HepG2 (cell line): ENCODE data around the gene CFL1. TPM values are rescaled to one million over a fixed set of nuclear protein-coding genes. Genes with fewer than 3 reads are reported as not detected.

Experiments used
- ATAC-seq: fragments of 200-7000 bp; cut with Tn5 transposase; 3 replicates; pipeline ENCODE4 v1.9.1; 2020; ENCODE audit warnings: mild to moderate bottlenecking, moderate library complexity
- BruUV-seq: library from RNA; stranded (reverse); fragments of 400-500 nt; replicated peaks from 2 replicates; lab custom pipeline; 2021; lab: Mats Ljungman, UMichigan
- CTCF ChIA-PET: fragments of 300-600 bp; formaldehyde crosslinking; extraction: SDS; loops from one replicate; lab custom pipeline; 2021; ENCODE audit warnings: low total read pairs, inconsistent platforms, low intra/inter-chr PET ratio; lab: Yijun Ruan, JAX
- POLR2A ChIA-PET: fragments of 350-600 bp; sonication (Branson Sonifier 250); formaldehyde crosslinking; loops from one replicate; lab custom pipeline; 2020; ENCODE audit warnings: antibody characterized with exemption, inconsistent platforms; lab: Yijun Ruan, JAX
- DNase-seq: peaks from one replicate; pipeline ENCODE4 v3.0.0-alpha.2; 2015; ENCODE audit warnings: low spot score
- FAIRE-seq: peaks from 3 replicates; lab custom pipeline; 2011; peaks lifted over from hg19 to GRCh38; lab: Jason Lieb, UNC
- H2AFZ ChIP-seq: one replicate; pipeline ENCODE4 v1.6.1; 2011; ENCODE audit warnings: low read length, inconsistent platforms
- H3K27ac ChIP-seq: fragments of 300-600 bp; 3 replicates; pipeline ENCODE4 v1.8.0; 2011; ENCODE audit warnings: mixed run types, mild to moderate bottlenecking, mixed read lengths, low read length, inconsistent platforms; ENCODE audit not compliant: insufficient read depth; ENCODE audit errors: extremely low read length
- H3K27me3 ChIP-seq, 2 experiments: fragments of 200-600 bp in 1 of 2; 2 replicates in 1 of 2; 3 replicates in 1 of 2; pipeline versions ENCODE4 v1.6.0 to v1.8.0; 2011; ENCODE audit warnings: low read length in 2 of 2, mild to moderate bottlenecking in 2 of 2, moderate library complexity in 2 of 2, inconsistent platforms in 1 of 2; ENCODE audit not compliant: insufficient read depth in 2 of 2, control insufficient read depth in 1 of 2
- H3K36me3 ChIP-seq, 2 experiments: fragments of 200-600 bp in 1 of 2; replicated peaks in 1 of 2; 2 replicates in 1 of 2; 3 replicates in 1 of 2; pipeline versions ENCODE4 v1.5.1 to v1.8.0; 2011; ENCODE audit warnings: low read length in 2 of 2, inconsistent platforms in 1 of 2; ENCODE audit not compliant: insufficient read depth in 2 of 2, control insufficient read depth in 1 of 2
- H3K4me1 ChIP-seq: 2 replicates; pipeline ENCODE4 v1.5.1; 2012; ENCODE audit warnings: low read length, inconsistent platforms; ENCODE audit not compliant: insufficient read depth
- H3K4me2 ChIP-seq: 2 replicates; pipeline ENCODE4 v1.6.0; 2011; ENCODE audit warnings: low read depth, low read length, inconsistent platforms
- H3K4me3 ChIP-seq, 3 experiments: fragments of 200-600 bp in 1 of 3; sonication (generic), shearing (Covaris generic) in 1 of 3; replicated peaks in 1 of 3; 2 replicates each; pipeline ENCODE4 v1.5.1; 2011 to 2016; ENCODE audit warnings: low read length in 3 of 3, inconsistent platforms in 2 of 3, low read depth in 2 of 3, mild to moderate bottlenecking in 2 of 3, control low read depth in 1 of 3, mixed read lengths in 1 of 3; ENCODE audit not compliant: insufficient read depth in 1 of 3
- H3K79me2 ChIP-seq: one replicate; pipeline ENCODE4 v1.6.1; 2011; ENCODE audit warnings: low read length, inconsistent platforms; ENCODE audit not compliant: insufficient read depth
- H3K9ac ChIP-seq: 2 replicates; pipeline ENCODE4 v1.6.0; 2011; ENCODE audit warnings: mild to moderate bottlenecking, low read depth, low read length, inconsistent platforms; ENCODE audit not compliant: insufficient read depth
- H3K9me3 ChIP-seq: 2 replicates; pipeline ENCODE4 v1.5.1; 2012; ENCODE audit warnings: mild to moderate bottlenecking, low read length
- H4K20me1 ChIP-seq: 2 replicates; pipeline ENCODE4 v1.6.0; 2011; ENCODE audit warnings: inconsistent platforms, mild to moderate bottlenecking, low read length, moderate library complexity; ENCODE audit not compliant: insufficient read depth
- KLF9 ChIP-seq: IDR thresholded peaks from 2 replicates; pipeline ENCODE4 v1.6.1; 2016; ENCODE audit warnings: low read depth
- PAWR ChIP-seq: sonication (generic); formaldehyde crosslinking; IDR thresholded peaks from 2 replicates; pipeline ENCODE4 v1.4.0; 2020; ENCODE audit warnings: missing genetic modification reagents, mild to moderate bottlenecking, borderline replicate concordance
- TCF12 ChIP-seq, 2 experiments: fragments of 450-650 bp in 1 of 2; sonication (generic) in 1 of 2; formaldehyde crosslinking in 1 of 2; IDR thresholded peaks; 2 replicates each; pipeline versions ENCODE4 v1.6.1 to v1.8.0; 2017 to 2022; ENCODE audit warnings: antibody characterized with exemption in 1 of 2, mild to moderate bottlenecking in 1 of 2, missing genetic modification reagents in 1 of 2, moderate library complexity in 1 of 2
- TMF1 ChIP-seq: sonication (generic); formaldehyde crosslinking; IDR thresholded peaks from 2 replicates; pipeline ENCODE4 v1.8.1; 2022; ENCODE audit warnings: low read depth, missing genetic modification reagents
- U2AF1 ChIP-seq: fragments of 200-400 bp; formaldehyde crosslinking; optimal IDR thresholded peaks from 2 replicates; pipeline ENCODE3; 2017; ENCODE audit warnings: mild to moderate bottlenecking, low read depth, low read length
- ZNF264 ChIP-seq: sonication (generic); formaldehyde crosslinking; IDR thresholded peaks from 2 replicates; pipeline ENCODE4 v1.4.0; 2020; ENCODE audit warnings: missing genetic modification reagents
- ZNF451 ChIP-seq: sonication (generic); formaldehyde crosslinking; IDR thresholded peaks from 2 replicates; pipeline ENCODE4 v1.5.0; 2020; ENCODE audit warnings: mild to moderate bottlenecking, missing genetic modification reagents
- WGBS: methylation state at CpG from one replicate; pipeline ENCODE4 v1.1.6; 2017; ENCODE audit warnings: low lambda C conversion rate; 5-methylcytosine and 5-hydroxymethylcytosine counted together
- in situ Hi-C: cut with HindIII; loops from 2 replicates; pipeline ENCODE4 v1.10.0; 2017; ENCODE audit warnings: low pct_unique_long_range_greater_than_20kb; ENCODE audit not compliant: extremely low pct_ligation_motif_present
- intact Hi-C: fragments of 100-400 bp; cut with micrococcal nuclease; formaldehyde crosslinking; loops from one replicate; pipeline ENCODE4 v1.10.0; 2022; ENCODE audit not compliant: unreplicated experiment
- polyA plus RNA-seq, 8 experiments: library from polyadenylated mRNA; depleted of rRNA in 3 of 8; stranded (reverse) in 7 of 8; unstranded in 1 of 8; fragments of >200 nt; fragmentation: Illumina TruSeq in 4 of 8; extraction: Trizol in 4 of 8; gene quantifications; 2 replicates each; pipeline versions ENCODE4 v1.2.1 to v1.2.3, GENCODE V29; 2011 to 2016; ENCODE audit warnings: low read depth in 4 of 8, missing spikeins in 1 of 8, mixed read lengths in 1 of 8; ENCODE audit not compliant: insufficient read depth in 1 of 8
- total RNA-seq, 5 experiments: library from RNA; depleted of rRNA; stranded (reverse); fragments of >200 nt; fragmentation: Illumina TruSeq; extraction: Trizol; gene quantifications; 2 replicates each; pipeline ENCODE4 v1.2.3, GENCODE V29; 2016; ENCODE audit warnings: low read depth in 1 of 5
- TF ChIP-seq, protein P1 (sequence below): sonication (generic); formaldehyde crosslinking; conservative IDR thresholded peaks from 2 replicates; pipeline ENCODE4 v1.4.0; 2020; ENCODE audit warnings: missing genetic modification reagents

Gene CFL1
- total and polyA plus RNA-seq, 2 of the 13 experiments (the other 11 are each of a cell fraction or from before 2014, with no cell fraction given) = 379 to 383 TPM

DNA sequence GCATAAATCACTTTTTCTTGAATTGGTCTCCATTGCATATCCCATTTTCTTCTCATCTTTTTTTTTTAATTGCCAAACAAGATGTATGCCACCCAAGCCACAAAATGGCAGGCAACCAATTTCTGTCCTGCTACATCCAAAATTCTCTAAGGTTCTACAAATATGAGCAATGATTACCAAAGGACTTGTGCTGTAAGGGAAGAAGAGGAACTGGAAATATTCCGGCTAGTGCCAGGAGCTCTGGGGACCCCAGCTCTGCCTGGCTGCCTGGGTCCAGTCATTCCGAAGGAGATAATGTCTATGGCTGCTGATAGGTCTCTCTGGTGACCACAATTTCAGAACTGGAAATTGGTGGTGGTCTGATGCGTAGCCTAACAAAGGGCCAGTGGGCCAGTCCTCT, 41.3 kb downstream of the CFL1 start:
- DNase-seq (no peak), ATAC-seq (no peak), FAIRE-seq (no peak)
- no peaks in the 10 kb centered on the region for H4K20me1 ChIP-seq
- in situ Hi-C loops = loop anchor here (5.0 to 10.0 kb wide), 3 partner anchors 34 to 102 kb away; partner anchors contain the start of genes AP5B1 and KAT5
- ChIA-PET POLR2A (interaction anchor here (0.9 to 2.6 kb wide), 6 partner anchors 36 to 105 kb away, joined by 3 to 18 read pairs (median 4); partner anchors contain the start of genes AP5B1, FIBP and KAT5), CTCF (interaction anchor here (0.6 to 4.0 kb wide), 5 partner anchors 36 to 172 kb away, joined by 3 to 57 read pairs (median 22); partner anchors contain the start of gene AP5B1)
- peaks cover 0 to 18% of the 10 kb centered on the region in 2 experiments; a peak in 2 of 5 replicates for H3K27me3 ChIP-seq
- H3K27ac ChIP-seq = no peak overlapping the region
- no peak overlapping the region for H3K9ac ChIP-seq
- TF ChIP-seq TCF12 (IDR thresholded peaks at IDR 0.05) = no peak
- no peak for TF ChIP-seq TCF12 (CRISPR knock-in tag; IDR thresholded peaks at IDR 0.05)
- no peak for TF ChIP-seq PAWR (CRISPR knock-in tag)
- TF ChIP-seq TMF1 (CRISPR knock-in tag) = no peak
- no peak for TF ChIP-seq KLF9 (CRISPR knock-in tag)
- no peak for TF ChIP-seq ZNF451 (CRISPR knock-in tag)
- BruUV-seq = no TSS peak
- H2AFZ ChIP-seq = no peak overlapping the region
- H3K36me3 ChIP-seq = no peaks in the 10 kb centered on the region
- no peak overlapping the region for H3K4me3 ChIP-seq
- no peaks in the 10 kb centered on the region for H3K79me2 ChIP-seq
- peaks cover 30% of the 10 kb centered on the region for H3K4me1 ChIP-seq
- 96% methylated on average over 3 of the region's 3 CpGs for WGBS
- H3K4me2 ChIP-seq = peak overlapping the region; percentile 69
- intact Hi-C loops = loop anchor here (5.0 kb wide), 1 partner anchor 34 kb away; the partner anchor contains the start of gene AP5B1
- no peaks in the 10 kb centered on the region for H3K9me3 ChIP-seq

DNA sequence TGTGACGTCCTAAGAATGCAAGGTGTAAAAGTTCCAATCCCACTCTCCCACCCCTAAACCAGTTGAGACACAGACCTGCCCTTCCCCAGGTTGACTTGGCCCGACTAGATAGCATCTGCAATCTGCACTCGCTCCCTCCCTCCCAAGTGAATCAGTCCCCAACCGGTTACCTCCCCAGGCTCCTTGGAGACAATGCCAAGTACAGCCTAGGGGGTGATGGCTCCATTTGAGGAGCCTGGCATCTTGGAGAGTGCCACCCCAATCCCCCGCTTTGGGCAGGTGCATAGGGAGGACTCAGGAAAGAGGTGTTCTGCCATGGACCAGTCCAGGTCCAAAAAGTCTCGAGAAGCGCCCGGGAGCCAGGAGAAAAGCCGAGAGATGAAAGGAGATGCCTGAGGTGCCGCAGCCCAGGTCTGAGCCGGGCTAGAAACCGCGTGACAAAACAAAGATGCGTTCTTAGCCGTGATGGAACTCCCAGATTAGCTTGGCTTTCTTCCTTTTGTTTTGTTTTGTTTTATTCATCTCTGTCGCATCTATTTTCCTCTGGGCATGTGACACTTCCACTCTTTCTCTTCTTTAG, 42.9 kb downstream of the CFL1 start:
- ChIA-PET CTCF (interaction anchor here (4.0 kb wide), 1 partner anchor 35 kb away, joined by 56 read pairs; the partner anchor contains the start of gene AP5B1), POLR2A (no interaction called here)
- H3K4me1 ChIP-seq = peaks cover 15% of the 10 kb centered on the region
- intact Hi-C loops = loop anchor here (5.0 kb wide), 1 partner anchor 33 kb away; the partner anchor contains the start of gene AP5B1
- no peaks in the 10 kb centered on the region for H4K20me1 ChIP-seq
- TF ChIP-seq U2AF1 (no peak), ZNF264 (CRISPR knock-in tag) (no peak)
- TF ChIP-seq, protein P1, sequence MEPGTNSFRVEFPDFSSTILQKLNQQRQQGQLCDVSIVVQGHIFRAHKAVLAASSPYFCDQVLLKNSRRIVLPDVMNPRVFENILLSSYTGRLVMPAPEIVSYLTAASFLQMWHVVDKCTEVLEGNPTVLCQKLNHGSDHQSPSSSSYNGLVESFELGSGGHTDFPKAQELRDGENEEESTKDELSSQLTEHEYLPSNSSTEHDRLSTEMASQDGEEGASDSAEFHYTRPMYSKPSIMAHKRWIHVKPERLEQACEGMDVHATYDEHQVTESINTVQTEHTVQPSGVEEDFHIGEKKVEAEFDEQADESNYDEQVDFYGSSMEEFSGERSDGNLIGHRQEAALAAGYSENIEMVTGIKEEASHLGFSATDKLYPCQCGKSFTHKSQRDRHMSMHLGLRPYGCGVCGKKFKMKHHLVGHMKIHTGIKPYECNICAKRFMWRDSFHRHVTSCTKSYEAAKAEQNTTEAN (CRISPR knock-in tag) = no peak
- no TSS peak for BruUV-seq
- no peaks in the 10 kb centered on the region for H3K79me2 ChIP-seq
- ATAC-seq (no peak), DNase-seq (no peak), FAIRE-seq (no peak)
- H3K27me3 ChIP-seq = peaks cover 0 to 31% of the 10 kb centered on the region in 2 experiments; a peak in 2 of 5 replicates
- H3K27ac ChIP-seq = no peak overlapping the region
- in situ Hi-C loops = loop anchor here (5.0 to 10.0 kb wide), 3 partner anchors 33 to 100 kb away; partner anchors contain the start of genes AP5B1 and KAT5
- H3K36me3 ChIP-seq = no peaks in the 10 kb centered on the region
- no peak overlapping the region for H2AFZ ChIP-seq
- H3K9ac ChIP-seq = no peak overlapping the region
- 95% methylated on average over 15 of the region's 16 CpGs for WGBS
- H3K9me3 ChIP-seq = no peaks in the 10 kb centered on the region
- H3K4me2 ChIP-seq = no peak overlapping the region
- no peak overlapping the region for H3K4me3 ChIP-seq
